Measurements from ENCODE around the gene NRAS. TPM values are rescaled to one million over a fixed set of nuclear protein-coding genes. Genes with fewer than 3 reads are reported as not detected.

NRAS gene
- total RNA-seq, 1 donor from 2014 or later = 25.1 TPM

- Histone ChIP-seq H3K4me1 (no peaks in the 10 kb centered on the region), H3K4me3 (no peak overlapping the region), H3K27me3 (ENCODE audit: low read depth) (no peaks in the 10 kb centered on the region), H3K27ac (no peak overlapping the region), H3K36me3 (no peaks in the 10 kb centered on the region), H3K9me3 (no peaks in the 10 kb centered on the region)
- DNase-seq = no peak
- no peak for TF ChIP-seq CTCF (IDR thresholded peaks at IDR 0.05)
- ATAC-seq = no peak
- intact Hi-C loops (cut with DNase I) = no loop called here
These were observed 23.6 kb downstream of the NRAS start for GRCh38 chr1:114692947-114693346.

GRCh38 chr1:114691061-114691460, 25.5 kb downstream of the NRAS start:
- H3K27me3 ChIP-seq (ENCODE audit: low read depth) = no peaks in the 10 kb centered on the region
- no peaks in the 10 kb centered on the region for H3K4me1 ChIP-seq
- no peak for TF ChIP-seq CTCF (IDR thresholded peaks at IDR 0.05)
- no peak for ATAC-seq
- intact Hi-C loops (cut with DNase I) = no loop called here
- H3K27ac ChIP-seq = no peak overlapping the region
- H3K9me3 ChIP-seq = no peaks in the 10 kb centered on the region
- no peaks in the 10 kb centered on the region for H3K36me3 ChIP-seq
- no peak overlapping the region for H3K4me3 ChIP-seq
- DNase-seq = no peak

GRCh38 chr1:114690148-114690547, 26.4 kb downstream of the NRAS start:
- DNase-seq (no peak), ATAC-seq (no peak)
- Histone ChIP-seq H3K4me1 (no peaks in the 10 kb centered on the region), H3K4me3 (no peak overlapping the region), H3K27ac (no peak overlapping the region), H3K36me3 (no peaks in the 10 kb centered on the region), H3K27me3 (ENCODE audit: low read depth) (no peaks in the 10 kb centered on the region), H3K9me3 (no peaks in the 10 kb centered on the region)
- no peak for TF ChIP-seq CTCF (IDR thresholded peaks at IDR 0.05)
- intact Hi-C loops (cut with DNase I) = no loop called here

GRCh38 chr1:114688526-114688925, 28.0 kb downstream of the NRAS start:
- H3K36me3 ChIP-seq = no peaks in the 10 kb centered on the region
- DNase-seq = no peak
- TF ChIP-seq CTCF (IDR thresholded peaks at IDR 0.05) = no peak
- H3K4me1 ChIP-seq = no peaks in the 10 kb centered on the region
- ATAC-seq = no peak
- H3K27ac ChIP-seq = no peak overlapping the region
- no peak overlapping the region for H3K4me3 ChIP-seq
- H3K9me3 ChIP-seq = no peaks in the 10 kb centered on the region
- H3K27me3 ChIP-seq (ENCODE audit: low read depth) = no peaks in the 10 kb centered on the region
- intact Hi-C loops (cut with DNase I) = no loop called here

GRCh38 chr1:114685851-114686250, 30.7 kb downstream of the NRAS start:
- H3K9me3 ChIP-seq = no peaks in the 10 kb centered on the region
- ATAC-seq = no peak
- no peak overlapping the region for H3K4me3 ChIP-seq
- intact Hi-C loops (cut with DNase I) = no loop called here
- H3K36me3 ChIP-seq = no peaks in the 10 kb centered on the region
- TF ChIP-seq CTCF (IDR thresholded peaks at IDR 0.05) = no peak
- H3K27ac ChIP-seq = no peak overlapping the region
- DNase-seq = no peak
- no peaks in the 10 kb centered on the region for H3K4me1 ChIP-seq
- H3K27me3 ChIP-seq (ENCODE audit: low read depth) = no peaks in the 10 kb centered on the region

- no peak overlapping the region for H3K4me3 ChIP-seq
- H3K4me1 ChIP-seq = no peaks in the 10 kb centered on the region
- no peaks in the 10 kb centered on the region for H3K36me3 ChIP-seq
- no peak for ATAC-seq
- intact Hi-C loops (cut with DNase I) = no loop called here
- H3K27ac ChIP-seq = no peak overlapping the region
- DNase-seq = no peak
- H3K9me3 ChIP-seq = no peaks in the 10 kb centered on the region
- TF ChIP-seq CTCF (IDR thresholded peaks at IDR 0.05) = no peak
- H3K27me3 ChIP-seq (ENCODE audit: low read depth) = no peaks in the 10 kb centered on the region
These were observed 38.9 kb downstream of the NRAS start for GRCh38 chr1:114677691-114678090.
